Muscle layer of duodenum (tissue), 2 donors: Measurements from ENCODE around the gene DIP2C.

ENCODE experiments used
- H3K27ac ChIP-seq: one replicate; pipeline ENCODE4 v1.7.0; 2013; ENCODE audit warnings: mild to moderate bottlenecking, low read length
- H3K27me3 ChIP-seq: one replicate; pipeline ENCODE4 v1.7.0; 2013; ENCODE audit warnings: low read depth, mild to moderate bottlenecking, control low read depth, low read length
- H3K36me3 ChIP-seq, 2 donors: one replicate each; pipeline ENCODE4 v1.7.0; 2013; ENCODE audit warnings: low read length in 2 of 2, control low read depth in 1 of 2, mild to moderate bottlenecking in 1 of 2; ENCODE audit not compliant: insufficient read depth in 2 of 2, control insufficient read depth in 1 of 2
- H3K4me1 ChIP-seq, 2 donors: one replicate each; pipeline ENCODE4 v1.7.0; 2013; ENCODE audit warnings: low read length in 2 of 2, mild to moderate bottlenecking in 2 of 2, control low read depth in 1 of 2, moderate library complexity in 1 of 2; ENCODE audit not compliant: insufficient read depth in 2 of 2, control insufficient read depth in 1 of 2
- H3K4me3 ChIP-seq, 2 donors: one replicate each; pipeline ENCODE4 v1.7.0; 2013; ENCODE audit warnings: low read length in 2 of 2, low read depth in 1 of 2, mild to moderate bottlenecking in 1 of 2
- H3K9me3 ChIP-seq, 2 donors: one replicate each; pipeline ENCODE4 v1.7.0; 2013; ENCODE audit warnings: low read length in 2 of 2, control low read depth in 1 of 2, mild to moderate bottlenecking in 1 of 2; ENCODE audit not compliant: control insufficient read depth in 1 of 2
- donor health status: healthy.

The DIP2C gene

GRCh38 chr10:336247-336646 lies 353.2 kb downstream of the DIP2C start:
- Histone ChIP-seq H3K9me3 (no peaks in the 10 kb centered on the region), H3K36me3 (peaks cover 7 to 28% of the 10 kb centered on the region in 2 donors), H3K4me3 (no peak overlapping the region), H3K27me3 (no peaks in the 10 kb centered on the region), H3K4me1 (no peaks in the 10 kb centered on the region), H3K27ac (no peak overlapping the region)

GRCh38 chr10:335151-335800 lies 354.2 kb downstream of the DIP2C start:
- Histone ChIP-seq H3K9me3 (no peaks in the 10 kb centered on the region), H3K36me3 (peaks cover 7 to 20% of the 10 kb centered on the region in 2 donors), H3K4me3 (no peak overlapping the region), H3K4me1 (no peaks in the 10 kb centered on the region), H3K27ac (no peak overlapping the region), H3K27me3 (no peaks in the 10 kb centered on the region)

- Histone ChIP-seq H3K27ac (no peak overlapping the region), H3K4me3 (no peak overlapping the region), H3K4me1 (no peaks in the 10 kb centered on the region), H3K36me3 (peaks cover 0 to 3% of the 10 kb centered on the region in 2 donors), H3K27me3 (no peaks in the 10 kb centered on the region), H3K9me3 (no peaks in the 10 kb centered on the region)
These were observed 358.3 kb downstream of the DIP2C start for GRCh38 chr10:331186-331585.

- peak overlapping the region in 1 of 2 donors; percentile 47 for H3K4me3 ChIP-seq
- H3K27ac ChIP-seq, result peak overlapping the region; percentile 26
- peaks cover under 1 to 7% of the 10 kb centered on the region in 2 donors for H3K36me3 ChIP-seq
- H3K4me1 ChIP-seq, result no peaks in the 10 kb centered on the region
- no peaks in the 10 kb centered on the region for H3K27me3 ChIP-seq
- no peaks in the 10 kb centered on the region for H3K9me3 ChIP-seq
These were observed 359.9 kb downstream of the DIP2C start for GRCh38 chr10:329361-330099.

- Histone ChIP-seq H3K27ac (no peak overlapping the region), H3K27me3 (no peaks in the 10 kb centered on the region), H3K4me1 (peaks cover 0 to 6% of the 10 kb centered on the region in 2 donors), H3K4me3 (no peak overlapping the region), H3K36me3 (peaks cover 4 to 7% of the 10 kb centered on the region in 2 donors), H3K9me3 (no peaks in the 10 kb centered on the region)
These were observed 361.3 kb downstream of the DIP2C start for GRCh38 chr10:327889-328852.

- no peaks in the 10 kb centered on the region for H3K27me3 ChIP-seq
- H3K27ac ChIP-seq, result no peak overlapping the region
These were observed 362.4 kb downstream of the DIP2C start for GRCh38 chr10:326894-327635.

GRCh38 chr10:326350-326749 lies 363.1 kb downstream of the DIP2C start:
- Histone ChIP-seq H3K4me3 (no peak overlapping the region), H3K27ac (no peak overlapping the region), H3K4me1 (peaks cover 0 to 6% of the 10 kb centered on the region in 2 donors), H3K27me3 (no peaks in the 10 kb centered on the region), H3K9me3 (no peaks in the 10 kb centered on the region), H3K36me3 (peaks cover 4 to 7% of the 10 kb centered on the region in 2 donors)

More at GRCh38 chr10:326894-327635, 362.4 kb downstream of the DIP2C start:
- Histone ChIP-seq H3K36me3 (peaks cover 4 to 7% of the 10 kb centered on the region in 2 donors), H3K9me3 (no peaks in the 10 kb centered on the region), H3K4me3 (no peak overlapping the region), H3K4me1 (peaks cover 0 to 6% of the 10 kb centered on the region in 2 donors)

GRCh38 chr10:325282-325681 lies 364.2 kb downstream of the DIP2C start:
- Histone ChIP-seq H3K27me3 (no peaks in the 10 kb centered on the region), H3K9me3 (no peaks in the 10 kb centered on the region), H3K36me3 (peaks cover 10 to 13% of the 10 kb centered on the region in 2 donors), H3K4me1 (peaks cover 0 to 6% of the 10 kb centered on the region in 2 donors), H3K27ac (no peak overlapping the region), H3K4me3 (no peak overlapping the region)

GRCh38 chr10:324593-324992 lies 364.9 kb downstream of the DIP2C start:
- Histone ChIP-seq H3K4me3 (no peak overlapping the region), H3K4me1 (peaks cover 0 to 6% of the 10 kb centered on the region in 2 donors), H3K9me3 (no peaks in the 10 kb centered on the region), H3K36me3 (peaks cover 10 to 13% of the 10 kb centered on the region in 2 donors), H3K27me3 (no peaks in the 10 kb centered on the region), H3K27ac (peak overlapping the region; percentile 19)

GRCh38 chr10:323651-324293 lies 365.7 kb downstream of the DIP2C start:
- Histone ChIP-seq H3K9me3 (no peaks in the 10 kb centered on the region), H3K27ac (peak overlapping the region; percentile 19), H3K36me3 (peaks cover 10 to 13% of the 10 kb centered on the region in 2 donors), H3K4me1 (peaks cover 0 to 6% of the 10 kb centered on the region in 2 donors), H3K4me3 (no peak overlapping the region), H3K27me3 (no peaks in the 10 kb centered on the region)
